GM21526 (cell line): ENCODE measurements around the gene FOXK2.
"Not testable (repeated sequence)": the region's sequence is repeated elsewhere in the genome, so short reads cannot be mapped to it uniquely, and the experiment has no call there.

Experiments
- ATAC-seq: cut with Tn5 transposase; IDR thresholded peaks from one replicate; pipeline ENCODE4 v1.9.1; 2021; ENCODE audit warnings: moderate library complexity; ENCODE audit not compliant: unreplicated experiment, low FRiP score

The FOXK2 gene

DNA sequence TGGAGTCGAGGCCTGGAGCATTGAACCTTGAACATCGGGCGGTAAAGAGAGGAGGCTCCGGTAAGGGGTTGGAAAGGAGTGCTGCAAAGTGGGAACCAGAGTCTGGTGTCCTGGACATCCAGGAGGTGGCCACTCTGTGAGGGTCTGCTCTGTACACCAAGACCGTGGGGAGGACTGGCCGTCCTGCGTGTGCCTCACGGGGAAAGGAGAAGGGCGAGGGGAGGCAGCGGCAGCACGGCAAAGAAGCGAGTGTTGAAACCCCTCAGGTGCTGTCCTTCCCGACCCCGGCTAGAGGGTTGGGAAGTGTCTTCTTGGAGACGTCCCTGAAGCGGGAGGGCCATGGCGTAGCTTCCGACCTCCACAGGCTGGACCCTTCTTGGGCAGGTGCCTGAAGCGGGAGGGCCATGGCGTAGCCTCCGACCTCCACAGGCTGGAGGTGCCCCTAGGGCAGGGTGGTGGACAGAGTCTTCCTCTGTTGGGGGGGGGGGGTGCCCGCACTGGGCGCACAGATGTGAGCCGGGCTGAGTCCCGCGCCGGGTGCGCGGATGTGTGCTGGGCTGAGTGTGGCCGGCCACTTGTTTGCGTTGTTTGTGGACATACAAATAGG lies 42.0 kb downstream of the FOXK2 start:
- ATAC-seq = no peak

DNA sequence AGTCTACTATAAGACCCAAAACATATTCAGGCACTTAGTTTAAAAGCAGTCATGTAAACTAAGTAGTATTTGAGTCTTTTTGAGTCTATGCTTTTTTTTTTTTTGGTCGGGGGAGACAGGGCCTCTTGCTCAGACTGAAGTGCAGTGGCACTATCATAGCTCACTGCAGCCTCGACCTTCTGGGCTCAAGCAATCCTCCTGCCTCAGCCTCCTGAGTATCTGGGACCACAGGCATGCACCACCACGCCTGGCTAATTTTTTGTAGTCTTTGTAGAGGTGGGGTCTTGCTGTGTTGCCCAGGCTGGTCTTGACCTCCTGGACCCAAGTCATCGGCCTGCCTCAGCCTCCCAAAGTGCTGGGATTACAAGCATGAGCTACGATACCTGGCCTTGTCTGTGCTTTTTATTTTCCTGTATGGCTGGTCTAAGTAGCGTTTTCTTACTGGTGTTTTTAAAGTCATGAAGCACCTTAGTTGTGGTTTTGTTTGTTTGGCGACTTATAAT lies 43.2 kb downstream of the FOXK2 start:
- ATAC-seq = not testable (repeated sequence)

DNA sequence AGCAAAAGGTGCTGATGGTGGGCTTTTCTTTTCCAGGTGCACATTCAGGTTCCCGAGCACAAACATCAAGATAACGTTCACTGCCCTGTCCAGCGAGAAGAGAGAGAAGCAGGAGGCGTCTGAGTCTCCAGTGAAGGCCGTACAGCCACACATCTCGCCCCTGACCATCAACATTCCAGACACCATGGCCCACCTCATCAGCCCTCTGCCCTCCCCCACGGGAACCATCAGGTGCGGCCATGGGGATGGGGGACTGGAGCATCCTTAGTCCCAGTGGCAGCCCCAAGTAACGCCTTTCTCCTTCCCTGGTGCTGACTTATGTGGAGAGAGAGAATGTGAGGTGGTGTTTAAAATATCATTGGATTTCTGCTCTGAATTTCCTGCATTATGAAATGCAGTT lies 43.8 kb downstream of the FOXK2 start:
- no peak for ATAC-seq

DNA sequence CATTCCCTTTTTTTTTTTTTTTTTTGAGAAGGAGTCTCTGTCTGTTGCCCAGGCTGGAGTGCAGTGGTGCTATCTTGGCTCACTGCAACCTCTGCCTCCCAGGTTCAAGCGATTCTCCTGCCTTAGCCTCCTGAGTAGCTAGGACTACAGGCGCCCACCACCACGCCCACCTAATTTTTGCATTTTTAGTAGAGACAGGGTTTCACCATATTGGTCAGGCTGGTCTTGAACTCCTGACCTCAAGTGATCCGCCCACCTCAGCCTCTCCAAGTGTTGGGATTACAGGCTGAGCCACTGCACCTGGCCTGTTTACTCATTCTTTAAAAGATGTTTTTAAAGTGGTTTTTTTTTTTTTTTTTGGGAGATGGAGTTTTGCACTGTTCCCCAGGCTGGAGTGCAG lies 44.2 kb downstream of the FOXK2 start:
- ATAC-seq = not testable (repeated sequence)

DNA sequence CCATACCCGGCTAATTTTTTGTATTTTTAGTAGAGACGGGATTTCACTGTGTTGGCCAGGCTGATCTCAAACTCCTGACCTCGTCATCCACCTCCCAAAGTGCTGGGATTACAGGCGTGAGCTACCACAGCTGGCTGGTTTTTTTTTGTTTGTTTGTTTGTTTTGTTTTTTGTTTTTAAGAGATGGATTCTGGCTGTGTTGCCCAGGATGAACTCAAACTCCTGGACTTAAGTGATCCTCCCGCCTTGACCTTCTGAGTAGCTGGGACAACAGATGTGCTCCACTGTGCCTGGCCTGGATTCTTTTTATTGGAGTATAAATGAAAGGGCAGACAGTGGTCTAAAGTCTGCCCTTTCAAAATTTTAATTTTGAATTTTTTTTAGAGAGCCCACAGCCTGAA lies 44.7 kb downstream of the FOXK2 start:
- ATAC-seq = no peak

DNA sequence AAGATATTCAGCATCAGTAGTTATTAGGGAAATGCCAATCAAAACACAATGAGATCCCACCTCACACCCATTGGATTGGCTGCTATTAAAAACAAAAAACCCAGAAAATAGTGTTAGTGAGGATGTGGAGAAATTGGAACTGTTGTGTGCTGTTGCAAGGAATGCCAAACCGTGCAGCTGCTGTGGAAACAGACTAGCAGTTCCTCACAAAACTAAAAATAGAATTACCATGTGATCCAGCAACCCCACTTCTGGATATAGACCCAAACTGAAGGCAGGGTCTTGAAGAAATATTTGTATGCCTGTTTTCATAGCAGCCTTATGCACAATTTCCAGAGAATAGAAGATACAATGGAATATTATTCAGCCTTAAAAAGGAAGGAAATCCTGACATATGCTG lies 46.0 kb downstream of the FOXK2 start:
- ATAC-seq = no peak

DNA sequence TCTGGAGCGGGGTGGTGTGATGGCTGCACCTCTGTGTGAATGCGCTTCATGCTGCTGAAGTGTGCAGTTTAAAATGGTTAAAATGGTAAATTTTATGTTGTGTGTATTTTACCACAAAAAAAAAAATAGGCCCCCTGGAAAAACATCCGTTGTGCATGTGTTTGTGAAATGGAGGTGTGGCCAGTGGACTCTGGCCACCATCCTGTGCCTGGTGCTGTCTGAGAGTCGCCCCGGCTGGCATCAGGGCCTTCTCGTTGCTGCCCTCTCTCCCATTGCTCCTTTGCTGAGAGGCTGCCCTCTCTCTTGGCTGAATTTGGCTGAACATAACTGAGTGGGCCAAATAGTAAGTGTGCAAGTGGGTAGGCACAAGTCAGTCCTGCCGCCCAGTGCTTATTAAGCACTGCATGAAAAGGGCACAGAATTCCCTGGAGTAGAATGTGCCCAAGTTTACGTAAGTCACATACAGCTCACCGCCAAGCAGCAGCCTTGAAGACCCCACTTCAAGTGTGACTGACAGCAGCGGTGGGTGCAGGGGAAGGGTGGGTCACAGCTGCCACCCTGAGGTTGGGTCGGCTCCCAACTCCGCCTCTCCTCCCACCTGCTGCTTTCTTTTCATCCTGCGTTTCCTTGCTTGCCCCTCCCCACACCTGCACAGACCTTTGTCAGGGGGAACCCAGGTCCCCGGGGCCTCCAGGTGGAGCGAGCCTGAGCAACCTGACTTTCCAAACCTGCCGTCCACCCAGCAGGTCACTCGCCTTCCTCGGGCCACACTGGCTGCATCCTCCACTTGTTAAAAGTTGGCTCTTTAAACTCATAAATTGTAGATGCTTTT lies 46.8 kb downstream of the FOXK2 start:
- no peak for ATAC-seq

DNA sequence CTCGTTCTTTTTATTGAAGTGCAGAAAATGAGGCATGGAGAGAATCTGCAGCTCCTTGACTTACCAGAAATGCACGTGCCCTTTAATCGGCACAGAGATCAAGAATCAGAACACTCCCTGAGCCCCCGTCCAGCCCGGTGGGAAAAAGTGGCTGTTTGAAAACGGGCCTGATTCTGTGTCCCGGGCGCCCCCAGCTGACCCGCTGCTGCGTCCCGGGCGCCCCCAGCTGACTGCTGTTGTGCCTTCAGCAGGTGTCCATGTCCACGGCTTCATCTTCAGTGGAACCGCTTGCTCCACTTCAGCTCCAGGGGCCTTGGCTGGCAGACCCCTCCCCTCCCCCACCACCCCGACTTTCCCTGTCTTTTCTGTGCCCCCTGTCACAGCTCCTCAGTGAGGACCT lies 47.8 kb downstream of the FOXK2 start:
- no peak for ATAC-seq

DNA sequence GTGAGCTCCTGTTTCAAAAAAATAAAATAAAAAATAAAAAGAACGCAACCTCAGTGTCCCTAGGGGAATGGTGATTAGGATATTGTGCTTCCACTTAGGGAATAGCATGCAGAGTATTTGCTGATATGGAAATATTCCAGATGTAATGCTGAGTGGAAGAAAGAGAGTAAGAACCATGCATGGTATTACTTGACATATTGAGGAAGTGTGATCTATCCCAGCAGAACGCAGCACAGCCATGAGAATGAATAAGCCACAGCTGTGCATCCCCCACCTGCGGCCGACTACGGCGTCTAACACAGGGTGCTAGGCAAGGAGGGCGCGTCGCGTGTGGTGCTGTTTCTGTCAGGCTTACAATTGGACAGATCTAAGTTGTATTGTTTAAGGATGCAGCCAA lies 49.5 kb downstream of the FOXK2 start:
- ATAC-seq = no peak

DNA sequence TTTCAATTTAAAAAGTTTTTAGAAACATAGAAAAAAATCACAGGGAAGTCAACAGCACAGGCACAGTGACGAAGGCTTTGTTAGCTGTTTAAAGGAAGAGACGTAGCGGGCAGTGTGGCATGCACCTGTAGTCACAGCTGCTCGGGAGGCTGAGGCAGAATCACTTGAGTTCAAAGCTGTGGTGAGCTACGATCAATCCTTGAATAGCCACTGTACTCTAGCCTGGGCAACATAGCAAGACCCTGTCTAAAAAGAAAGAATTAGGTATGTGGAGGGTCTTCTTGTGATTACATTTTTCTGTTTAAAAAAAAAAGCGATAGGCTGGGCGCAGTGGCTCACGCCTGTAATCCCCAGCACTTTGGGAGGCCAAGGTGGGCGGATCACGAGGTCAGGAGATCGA lies 50.1 kb downstream of the FOXK2 start:
- ATAC-seq = no peak

DNA sequence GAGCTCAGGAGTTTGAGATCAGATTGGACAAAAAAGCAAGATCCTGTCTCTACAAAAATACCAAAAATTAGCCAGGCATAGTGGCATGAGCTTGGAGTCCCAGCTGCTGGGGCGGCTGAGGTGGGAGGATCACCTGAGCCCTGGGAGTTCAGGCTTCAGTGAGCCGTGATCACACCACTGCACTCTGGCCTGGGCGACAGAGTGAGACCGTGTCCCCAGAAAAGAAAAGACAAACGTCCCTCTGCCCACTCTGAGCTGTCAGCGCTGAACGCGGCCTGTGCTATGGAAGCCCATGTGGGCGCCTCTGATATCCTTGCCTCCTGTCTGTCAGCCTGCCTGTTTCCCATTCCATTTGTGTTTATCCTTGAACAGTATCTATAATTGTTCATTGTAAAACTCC lies 50.7 kb downstream of the FOXK2 start:
- ATAC-seq = no peak

DNA sequence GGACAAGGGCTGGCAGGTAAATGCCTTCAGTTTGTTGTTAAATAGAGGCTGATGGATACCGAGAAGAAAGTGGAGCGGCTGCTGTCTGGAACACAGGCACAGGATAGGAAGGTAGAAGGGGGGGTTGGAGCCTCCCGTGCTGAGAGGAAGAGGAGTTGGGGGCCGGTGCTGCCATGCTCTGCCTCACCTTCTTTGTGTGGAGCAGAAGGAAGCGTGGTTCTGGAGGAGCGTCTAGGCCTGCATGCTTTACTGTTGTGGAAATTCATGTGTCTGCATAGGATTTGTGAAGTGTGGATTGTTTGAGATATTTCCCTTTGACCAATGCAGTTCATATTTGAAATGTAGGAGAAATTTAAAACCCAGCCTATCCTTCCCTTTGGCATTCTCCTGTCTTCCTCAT lies 52.3 kb downstream of the FOXK2 start:
- no peak for ATAC-seq

DNA sequence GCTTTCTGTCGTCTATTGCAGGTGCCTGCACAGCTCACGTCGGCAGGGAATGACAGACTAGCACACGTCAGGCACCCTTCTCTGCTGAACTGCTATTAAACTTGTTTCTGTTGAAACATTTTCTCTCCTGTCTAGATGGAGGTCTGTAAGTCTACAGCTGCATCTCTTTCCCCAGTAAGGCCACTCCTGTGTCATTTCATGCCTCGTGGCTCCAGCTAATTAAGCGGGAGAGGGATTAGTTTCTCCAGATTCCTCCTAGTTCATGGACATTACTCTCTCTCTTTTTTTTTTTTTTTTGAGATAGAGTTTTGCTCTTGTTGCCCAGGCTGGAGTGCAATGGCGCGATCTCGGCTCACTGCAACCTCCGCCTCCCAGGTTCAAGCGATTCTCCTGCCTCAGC lies 54.5 kb downstream of the FOXK2 start:
- no peak for ATAC-seq

DNA sequence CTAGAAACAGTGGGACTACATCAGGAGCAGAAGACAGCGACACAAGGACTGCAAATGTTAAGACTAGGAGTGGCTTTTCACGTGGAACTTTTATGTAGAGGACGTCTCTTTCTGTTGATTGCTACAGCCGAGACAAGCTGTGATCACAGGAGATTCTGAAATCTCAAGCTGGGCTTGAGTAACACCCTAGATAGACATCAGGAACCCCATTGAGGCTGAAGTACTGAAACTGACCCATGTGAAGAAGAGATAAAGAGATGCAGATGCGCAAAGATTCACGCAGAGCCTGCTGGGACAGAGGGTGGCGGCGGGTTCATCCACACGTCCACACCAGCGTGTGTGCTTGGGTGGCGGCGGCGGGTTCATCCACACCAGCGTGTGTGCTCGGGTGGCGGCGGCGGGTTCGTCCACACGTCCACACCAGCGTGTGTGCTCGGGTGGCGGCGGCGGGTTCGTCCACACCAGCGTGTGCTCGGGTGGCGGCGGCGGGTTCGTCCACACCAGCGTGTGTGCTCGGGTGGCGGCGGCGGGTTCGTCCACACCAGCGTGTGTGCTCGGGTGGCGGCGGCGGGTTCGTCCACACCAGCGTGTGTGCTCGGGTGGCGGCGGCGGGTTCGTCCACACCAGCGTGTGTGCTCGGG lies 56.2 kb downstream of the FOXK2 start:
- ATAC-seq = not testable (repeated sequence)

DNA sequence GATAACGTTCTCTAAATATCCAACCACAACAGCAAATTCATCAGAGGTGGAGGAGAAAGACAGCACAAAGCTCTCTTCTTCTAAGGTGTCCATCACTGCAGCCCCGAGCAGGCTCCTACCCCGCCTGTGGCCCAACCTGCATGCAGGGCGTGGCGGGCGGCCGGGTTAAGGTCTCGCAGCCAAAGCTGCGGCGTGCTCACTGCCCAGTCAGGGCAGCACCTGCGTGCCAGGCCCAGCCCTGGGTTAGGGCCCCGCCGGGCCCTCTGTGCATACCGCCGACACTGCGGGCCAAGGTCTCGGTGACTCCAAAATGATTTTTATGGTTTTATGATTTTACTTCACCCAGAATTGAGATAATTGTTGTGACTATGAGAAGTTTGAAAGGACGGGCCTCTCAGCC lies 57.8 kb downstream of the FOXK2 start:
- ATAC-seq = no peak

DNA sequence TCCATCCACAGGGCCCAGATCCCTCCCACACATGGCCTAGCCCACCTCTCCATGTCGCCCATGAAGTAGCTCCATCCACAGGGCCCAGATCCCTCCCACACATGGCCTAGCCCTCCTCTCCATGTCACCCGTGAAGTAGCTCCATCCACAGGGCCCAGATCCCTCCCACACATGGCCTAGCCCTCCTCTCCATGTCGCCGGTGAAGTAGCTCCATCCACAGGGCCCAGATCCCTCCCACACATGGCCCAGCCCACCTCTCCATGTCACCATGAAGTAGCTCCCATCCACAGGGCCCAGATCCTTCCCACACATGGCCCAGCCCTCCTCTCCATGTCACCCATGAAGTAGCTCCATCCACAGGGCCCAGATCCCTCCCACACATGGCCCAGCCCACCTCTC lies 60.4 kb downstream of the FOXK2 start:
- not testable (repeated sequence) for ATAC-seq

DNA sequence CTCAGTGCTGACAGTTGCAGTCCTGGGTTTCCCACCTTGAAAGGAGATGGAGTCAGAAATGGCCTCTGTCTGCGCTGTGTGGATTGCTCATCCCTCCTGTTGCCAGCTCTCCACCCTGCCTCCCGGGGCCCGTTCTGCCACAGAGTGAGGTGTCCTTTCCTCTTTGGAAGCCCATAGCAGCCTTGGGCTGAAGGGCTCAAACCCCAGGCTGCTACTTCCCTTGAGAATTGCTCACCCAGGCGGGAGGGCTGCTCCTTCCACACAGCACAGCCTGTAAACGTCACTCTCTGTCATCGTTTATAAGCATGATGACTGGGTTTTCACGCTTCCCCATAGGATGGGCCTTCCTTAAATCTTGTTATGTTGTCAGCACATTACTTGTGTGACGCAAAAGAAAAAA lies 62.7 kb downstream of the FOXK2 start:
- ATAC-seq = no peak

DNA sequence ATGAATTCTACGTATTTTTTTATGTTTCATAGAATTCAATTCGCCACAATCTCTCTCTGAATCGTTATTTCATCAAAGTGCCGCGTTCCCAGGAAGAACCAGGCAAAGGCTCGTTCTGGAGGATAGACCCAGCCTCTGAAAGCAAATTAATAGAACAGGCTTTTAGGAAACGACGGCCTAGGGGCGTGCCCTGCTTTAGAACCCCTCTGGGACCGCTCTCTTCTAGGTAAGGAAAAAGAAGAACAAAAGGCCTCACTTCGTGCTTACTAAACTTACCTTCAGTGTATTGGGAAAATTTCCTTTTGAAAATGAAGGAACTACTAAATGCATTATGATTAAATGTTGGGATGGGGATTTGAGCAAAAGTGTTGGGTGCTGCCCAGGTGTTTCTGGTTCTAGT lies 63.2 kb downstream of the FOXK2 start:
- ATAC-seq = no peak

DNA sequence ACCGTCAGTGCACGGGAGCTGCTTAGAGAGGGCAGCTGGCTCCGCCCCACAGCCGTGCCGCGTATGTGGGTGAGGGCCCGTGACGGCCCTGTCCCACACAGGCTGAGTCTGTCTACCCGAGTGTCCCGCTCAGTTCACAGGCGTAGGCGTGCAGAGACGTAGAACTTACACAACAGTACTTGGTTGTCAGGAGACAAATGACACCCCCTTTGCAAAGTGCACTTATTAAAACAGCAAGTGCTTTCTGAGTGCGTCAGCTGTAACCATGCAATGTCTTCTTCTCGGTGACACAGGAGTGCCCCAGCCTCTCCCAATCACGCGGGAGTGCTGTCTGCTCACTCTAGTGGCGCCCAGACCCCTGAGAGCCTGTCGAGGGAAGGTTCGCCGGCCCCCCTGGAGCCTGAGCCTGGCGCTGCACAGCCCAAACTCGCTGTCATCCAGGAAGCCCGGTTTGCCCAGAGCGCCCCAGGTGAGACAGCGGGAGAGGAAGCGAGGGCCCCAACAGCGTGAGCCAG lies 64.2 kb downstream of the FOXK2 start:
- ATAC-seq = no peak

DNA sequence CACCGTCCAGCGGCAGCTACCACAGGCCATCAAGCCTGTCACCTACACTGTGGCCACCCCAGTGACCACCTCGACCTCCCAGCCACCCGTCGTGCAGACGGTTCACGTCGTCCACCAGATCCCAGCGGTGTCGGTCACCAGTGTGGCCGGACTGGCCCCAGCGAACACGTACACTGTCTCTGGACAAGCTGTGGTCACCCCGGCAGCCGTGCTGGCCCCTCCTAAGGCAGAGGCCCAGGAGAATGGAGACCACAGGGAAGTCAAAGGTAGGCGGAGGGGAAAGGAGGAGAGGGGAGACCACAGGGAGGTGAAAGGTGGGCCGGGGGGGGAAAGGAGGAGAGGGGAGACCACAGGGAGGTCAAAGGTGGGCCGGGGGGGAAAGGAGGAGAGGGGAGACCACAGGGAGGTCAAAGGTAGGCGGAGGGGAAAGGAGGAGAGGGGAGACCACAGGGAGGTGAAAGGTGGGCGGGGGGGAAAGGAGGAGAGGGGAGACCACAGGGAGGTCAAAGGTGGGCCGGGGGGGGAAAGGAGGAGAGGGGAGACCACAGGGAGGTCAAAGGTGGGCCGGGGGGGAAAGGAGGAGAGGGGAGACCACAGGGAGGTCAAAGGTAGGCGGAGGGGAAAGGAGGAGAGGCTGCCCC lies 66.5 kb downstream of the FOXK2 start:
- not testable (repeated sequence) for ATAC-seq
